Choroid plexus epithelial cell (primary cell): Measurements from ENCODE around the gene ARL8A.
"Not testable (repeated sequence)": the region's sequence is repeated elsewhere in the genome, so short reads cannot be mapped to it uniquely, and the experiment has no call there.

Source experiments
- DNase-seq: peaks from one replicate; pipeline ENCODE4 v3.0.0-alpha.2; 2010; ENCODE audit warnings: low read depth
- H3K4me3 ChIP-seq: 2 replicates; pipeline ENCODE4 v1.5.1; 2011; ENCODE audit warnings: low read depth, mild to moderate bottlenecking, control low read depth, low read length, moderate library complexity
- TF ChIP-seq, protein P1 (sequence below): conservative IDR thresholded peaks from 2 replicates; pipeline ENCODE4 v1.5.1; 2011; ENCODE audit warnings: low read depth, mild to moderate bottlenecking, control low read depth, inconsistent platforms, low read length, moderate library complexity

ARL8A gene

DNA sequence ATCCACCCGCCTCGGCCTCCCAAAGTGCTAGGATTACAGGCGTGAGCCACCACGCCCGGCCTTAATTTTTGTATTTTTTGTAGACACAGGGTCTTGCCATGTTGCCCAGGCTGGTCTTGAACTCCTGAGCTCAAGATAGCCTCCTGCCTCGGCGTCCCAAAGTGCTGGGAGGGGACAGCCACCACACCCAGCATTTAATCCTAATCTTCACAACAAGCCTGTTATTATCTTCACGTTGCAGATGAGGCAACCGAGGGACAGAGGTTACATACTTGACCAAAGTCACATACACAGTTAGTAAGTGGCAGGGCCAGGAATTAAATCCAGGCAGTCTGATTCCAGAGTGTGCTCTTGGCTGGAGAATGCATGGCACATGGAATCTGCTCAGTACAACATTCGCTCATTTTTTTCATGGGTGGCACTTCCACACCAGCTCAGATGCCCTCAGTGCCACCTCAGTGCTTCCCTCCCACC, 26.6 kb downstream of the ARL8A start:
- H3K4me3 ChIP-seq = no peak overlapping the region
- TF ChIP-seq, protein P1, sequence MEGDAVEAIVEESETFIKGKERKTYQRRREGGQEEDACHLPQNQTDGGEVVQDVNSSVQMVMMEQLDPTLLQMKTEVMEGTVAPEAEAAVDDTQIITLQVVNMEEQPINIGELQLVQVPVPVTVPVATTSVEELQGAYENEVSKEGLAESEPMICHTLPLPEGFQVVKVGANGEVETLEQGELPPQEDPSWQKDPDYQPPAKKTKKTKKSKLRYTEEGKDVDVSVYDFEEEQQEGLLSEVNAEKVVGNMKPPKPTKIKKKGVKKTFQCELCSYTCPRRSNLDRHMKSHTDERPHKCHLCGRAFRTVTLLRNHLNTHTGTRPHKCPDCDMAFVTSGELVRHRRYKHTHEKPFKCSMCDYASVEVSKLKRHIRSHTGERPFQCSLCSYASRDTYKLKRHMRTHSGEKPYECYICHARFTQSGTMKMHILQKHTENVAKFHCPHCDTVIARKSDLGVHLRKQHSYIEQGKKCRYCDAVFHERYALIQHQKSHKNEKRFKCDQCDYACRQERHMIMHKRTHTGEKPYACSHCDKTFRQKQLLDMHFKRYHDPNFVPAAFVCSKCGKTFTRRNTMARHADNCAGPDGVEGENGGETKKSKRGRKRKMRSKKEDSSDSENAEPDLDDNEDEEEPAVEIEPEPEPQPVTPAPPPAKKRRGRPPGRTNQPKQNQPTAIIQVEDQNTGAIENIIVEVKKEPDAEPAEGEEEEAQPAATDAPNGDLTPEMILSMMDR = no peak
- no peak for DNase-seq

DNA sequence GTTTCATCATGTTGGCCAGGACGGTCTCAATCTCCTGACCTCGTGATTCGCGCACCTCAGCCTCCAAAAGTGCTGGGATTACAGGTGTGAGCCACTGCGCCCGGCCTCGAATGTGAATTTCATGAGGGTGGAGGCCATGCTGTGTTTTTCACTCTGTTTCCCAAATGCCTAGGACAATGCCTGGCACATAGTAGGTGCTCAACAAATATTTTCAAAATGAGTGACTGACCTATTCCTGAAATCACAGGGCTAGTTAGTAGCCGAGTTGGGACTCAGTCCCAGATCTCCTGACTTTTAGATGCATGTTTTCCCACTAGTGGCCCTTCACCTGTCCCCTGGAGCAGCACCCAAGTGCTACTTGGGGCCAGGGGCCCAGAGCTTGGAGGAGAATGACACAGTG, 28.2 kb downstream of the ARL8A start:
- no peak for DNase-seq
- no peak overlapping the region for H3K4me3 ChIP-seq
- TF ChIP-seq, protein P1 = no peak

- H3K4me3 ChIP-seq = no peak overlapping the region
- TF ChIP-seq, protein P1 = no peak
- no peak for DNase-seq
Observed at GRCh38 chr1:202113690-202114300, 30.7 kb downstream of the ARL8A start.

GRCh38 chr1:202112859-202113689, 31.5 kb downstream of the ARL8A start:
- DNase-seq = no peak
- no peak overlapping the region for H3K4me3 ChIP-seq
- TF ChIP-seq, protein P1 = no peak

GRCh38 chr1:202111589-202111988, 32.9 kb downstream of the ARL8A start:
- not testable (repeated sequence) for DNase-seq, H3K4me3 ChIP-seq

DNA sequence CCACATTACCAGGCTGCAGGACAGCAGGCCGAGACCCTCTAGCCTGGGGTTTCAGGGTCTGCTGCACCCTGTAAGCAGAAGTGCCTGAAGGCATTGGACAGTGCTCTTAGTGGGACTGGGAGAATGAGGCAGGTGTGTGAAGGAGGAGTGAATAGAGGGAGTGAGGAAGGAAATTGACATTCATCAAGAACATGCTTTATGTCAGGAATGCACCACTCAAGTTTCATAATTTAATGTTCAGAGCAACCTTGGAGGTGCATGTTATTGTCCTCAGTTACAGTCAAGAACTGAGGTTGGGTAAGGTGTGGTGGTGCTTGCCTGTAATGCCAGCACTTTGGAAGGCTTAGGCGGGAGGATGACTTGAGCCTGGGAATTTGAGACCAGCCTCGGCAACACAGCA, 33.6 kb downstream of the ARL8A start:
- H3K4me3 ChIP-seq = no peak overlapping the region
- no peak for DNase-seq
- TF ChIP-seq, protein P1 = no peak

DNA sequence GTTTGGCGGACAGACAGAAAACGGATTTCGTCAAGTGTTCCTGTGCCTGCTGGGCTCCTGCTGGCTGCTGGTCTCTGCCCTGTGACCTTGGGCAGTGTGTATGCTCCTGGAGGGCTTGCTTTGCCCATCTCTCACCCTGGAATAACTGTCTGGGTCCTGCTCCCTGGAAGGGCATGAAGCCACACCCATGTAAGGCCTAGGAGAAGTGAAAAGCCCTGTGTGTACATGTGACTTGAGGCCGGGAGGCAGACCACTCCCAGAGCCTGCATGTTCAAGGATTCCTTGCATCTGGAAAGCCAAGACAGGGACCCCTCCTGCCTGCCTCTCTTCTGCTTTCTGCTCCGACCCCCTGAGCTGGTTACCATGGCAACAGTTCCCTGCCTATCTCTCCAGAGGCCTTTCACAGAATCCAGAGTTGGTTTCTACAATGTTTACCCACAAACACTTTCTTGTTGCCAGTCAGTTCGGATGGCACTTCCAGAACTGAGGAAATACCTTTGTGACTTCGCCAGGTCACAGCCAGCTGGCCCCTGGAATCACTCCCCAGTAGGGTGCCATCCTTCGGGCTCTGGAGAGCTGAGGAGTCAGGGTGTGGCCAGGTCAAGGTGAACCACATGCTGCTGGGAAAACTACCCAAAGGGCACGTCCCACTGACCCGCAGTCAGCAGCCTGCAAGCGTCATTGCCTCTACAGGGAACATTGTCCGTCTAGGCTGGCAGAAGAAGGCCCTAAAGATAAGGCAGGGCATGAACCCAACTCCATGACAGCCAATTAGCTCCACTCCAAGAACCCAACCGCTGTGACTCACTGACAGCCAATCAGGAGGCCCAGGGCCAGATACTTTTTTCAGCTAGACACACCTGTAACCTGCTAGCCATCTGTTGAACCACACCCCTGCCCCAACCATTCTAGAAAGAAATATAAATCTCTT, 36.5 kb downstream of the ARL8A start:
- TF ChIP-seq, protein P1 = no peak
- H3K4me3 ChIP-seq = no peak overlapping the region
- no peak for DNase-seq
